22Rv1 (cell line): ENCODE data around the gene TCERG1L.

Experiments used
- H3K27ac ChIP-seq: fragments of 450-650 bp; 2 replicates; pipeline ENCODE4 v1.5.1; 2017
- ZFX ChIP-seq: fragments of 450-650 bp; IDR thresholded peaks from 2 replicates; pipeline ENCODE4 v1.6.1; 2017; ENCODE audit warnings: antibody characterized with exemption, borderline replicate concordance
- TF ChIP-seq, protein P1 (sequence below): fragments of 450-650 bp; IDR thresholded peaks from 2 replicates; pipeline ENCODE4 v1.5.1; 2017; ENCODE audit warnings: mild to moderate bottlenecking

TCERG1L gene

DNA sequence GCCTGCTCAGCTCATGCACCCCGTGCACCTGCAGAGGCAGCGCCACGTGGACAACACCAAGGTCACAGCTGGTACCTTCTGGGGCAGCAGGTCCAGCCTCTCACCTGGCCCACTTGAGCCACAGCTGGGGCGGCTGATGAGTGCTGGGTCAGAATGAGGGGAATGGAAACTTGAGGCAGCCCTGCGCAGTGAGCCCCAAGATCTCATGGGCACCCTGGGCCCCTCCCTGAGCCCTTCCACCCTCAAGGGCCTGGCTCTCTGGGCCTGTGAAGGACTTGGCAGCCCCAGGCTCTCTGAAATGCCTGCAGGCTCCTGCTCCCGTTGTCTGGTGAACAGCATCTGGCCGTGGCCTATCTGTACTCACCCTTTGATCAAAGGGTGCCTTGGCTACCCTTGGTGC, 112.7 kb downstream of the TCERG1L start:
- TF ChIP-seq, protein P1, sequence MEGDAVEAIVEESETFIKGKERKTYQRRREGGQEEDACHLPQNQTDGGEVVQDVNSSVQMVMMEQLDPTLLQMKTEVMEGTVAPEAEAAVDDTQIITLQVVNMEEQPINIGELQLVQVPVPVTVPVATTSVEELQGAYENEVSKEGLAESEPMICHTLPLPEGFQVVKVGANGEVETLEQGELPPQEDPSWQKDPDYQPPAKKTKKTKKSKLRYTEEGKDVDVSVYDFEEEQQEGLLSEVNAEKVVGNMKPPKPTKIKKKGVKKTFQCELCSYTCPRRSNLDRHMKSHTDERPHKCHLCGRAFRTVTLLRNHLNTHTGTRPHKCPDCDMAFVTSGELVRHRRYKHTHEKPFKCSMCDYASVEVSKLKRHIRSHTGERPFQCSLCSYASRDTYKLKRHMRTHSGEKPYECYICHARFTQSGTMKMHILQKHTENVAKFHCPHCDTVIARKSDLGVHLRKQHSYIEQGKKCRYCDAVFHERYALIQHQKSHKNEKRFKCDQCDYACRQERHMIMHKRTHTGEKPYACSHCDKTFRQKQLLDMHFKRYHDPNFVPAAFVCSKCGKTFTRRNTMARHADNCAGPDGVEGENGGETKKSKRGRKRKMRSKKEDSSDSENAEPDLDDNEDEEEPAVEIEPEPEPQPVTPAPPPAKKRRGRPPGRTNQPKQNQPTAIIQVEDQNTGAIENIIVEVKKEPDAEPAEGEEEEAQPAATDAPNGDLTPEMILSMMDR, result no peak
- no peak overlapping the region for H3K27ac ChIP-seq

DNA sequence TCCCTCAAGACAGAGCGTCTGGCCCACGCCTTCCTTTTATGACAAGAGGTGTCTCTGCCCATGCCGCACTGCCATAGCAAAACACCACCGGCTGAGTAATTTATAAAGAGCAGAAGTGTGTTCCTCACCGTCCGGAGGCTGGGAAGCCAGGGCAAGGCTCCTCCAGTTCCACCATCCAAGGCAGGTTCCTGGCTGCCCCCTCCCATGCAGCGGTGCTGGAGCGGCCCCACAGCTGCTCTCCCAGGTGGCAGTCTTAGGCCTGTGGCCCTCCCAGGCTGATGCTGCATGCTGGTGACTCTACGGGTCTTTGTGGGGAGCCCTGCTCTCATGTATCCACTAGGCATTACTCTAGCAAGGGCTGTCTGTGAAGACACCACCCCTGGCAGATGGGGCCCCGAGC, 113.1 kb downstream of the TCERG1L start:
- TF ChIP-seq ZFX, result no peak
- TF ChIP-seq, protein P1, result no peak
- no peak overlapping the region for H3K27ac ChIP-seq

DNA sequence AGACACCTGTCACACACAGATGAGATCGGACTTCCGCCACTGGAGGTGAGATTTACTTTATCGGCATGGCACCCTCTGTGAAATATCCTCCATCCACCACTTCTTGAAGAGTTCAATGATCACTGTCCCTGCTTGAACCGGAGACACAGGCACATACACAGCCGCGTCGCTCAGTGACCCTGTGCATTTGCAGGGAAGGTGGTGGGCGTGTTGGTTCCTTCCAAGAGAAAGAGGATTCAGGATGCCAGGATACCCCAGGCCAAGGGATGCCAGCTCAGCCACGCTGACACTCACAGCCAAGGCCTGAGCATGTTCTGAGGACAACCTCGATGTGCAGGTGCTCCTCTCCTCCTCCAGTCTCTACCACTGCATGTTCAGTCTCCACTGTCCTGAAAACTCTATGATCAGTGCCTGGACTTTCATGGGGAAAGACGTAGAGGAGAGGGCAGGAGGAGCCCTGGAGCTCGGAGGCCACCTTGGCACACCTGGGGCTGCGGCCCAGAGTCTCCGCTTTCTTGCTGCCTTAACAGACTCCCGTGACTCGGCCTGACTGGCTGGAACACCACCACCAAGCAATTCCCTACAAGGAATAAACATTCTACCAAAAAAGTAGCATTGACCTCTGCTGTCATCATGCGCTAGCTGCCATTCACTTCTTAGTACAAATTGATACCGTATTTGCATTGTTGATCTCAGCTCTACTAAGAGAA, 115.2 kb downstream of the TCERG1L start:
- TF ChIP-seq, protein P1, result no peak
- no peak for TF ChIP-seq ZFX
- no peak overlapping the region for H3K27ac ChIP-seq

DNA sequence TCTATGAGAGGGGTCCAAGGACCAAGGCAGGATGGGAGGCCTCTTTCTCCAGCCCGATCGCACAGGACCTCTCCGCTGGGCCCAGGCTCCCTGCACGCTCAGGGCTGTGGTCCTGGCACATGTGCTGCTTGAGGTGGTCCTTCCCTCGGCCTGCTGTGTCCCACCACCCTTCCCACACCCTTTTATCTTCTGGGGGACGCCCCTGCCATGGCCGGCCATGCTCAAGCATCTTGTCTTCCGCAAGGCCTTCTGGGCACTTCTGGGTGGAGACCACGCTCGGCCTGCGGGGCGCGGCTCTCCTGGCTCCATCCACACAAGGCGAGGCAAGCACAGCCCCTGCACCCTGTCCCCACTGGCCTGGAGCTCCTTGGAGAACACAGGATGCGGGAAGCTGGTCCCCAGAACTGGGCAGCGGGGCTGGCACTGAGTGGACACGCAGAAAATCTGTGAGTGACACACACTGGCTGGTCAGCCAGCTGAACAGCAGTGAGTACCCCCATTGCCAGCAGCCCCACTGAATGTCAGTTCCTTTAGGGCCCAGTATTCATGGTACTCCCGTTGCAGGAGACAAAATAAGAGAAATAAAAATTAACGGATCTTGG, 115.9 kb downstream of the TCERG1L start:
- TF ChIP-seq, protein P1, result no peak
- TF ChIP-seq ZFX, result no peak
- no peak overlapping the region for H3K27ac ChIP-seq

DNA sequence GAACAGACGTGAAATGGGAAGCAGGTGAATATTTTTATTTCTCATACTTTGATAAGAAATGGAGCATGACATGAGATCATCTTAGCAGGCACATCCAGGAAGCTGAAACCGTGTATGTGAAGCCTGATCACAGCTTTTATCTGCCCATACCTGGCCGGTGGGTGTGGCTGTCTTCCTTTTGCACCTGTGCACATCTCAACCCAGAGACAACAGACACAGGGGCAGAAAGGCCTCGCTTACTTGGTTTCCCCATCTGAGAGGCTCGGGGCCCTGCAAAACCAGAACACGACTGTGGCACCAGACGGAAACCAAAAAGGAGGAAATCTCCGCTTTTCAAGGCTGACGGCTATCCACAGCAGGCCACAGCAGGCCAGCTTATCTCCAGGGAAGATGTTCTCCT, 116.4 kb downstream of the TCERG1L start:
- no peak overlapping the region for H3K27ac ChIP-seq
- TF ChIP-seq, protein P1, result no peak
- TF ChIP-seq ZFX, result no peak

DNA sequence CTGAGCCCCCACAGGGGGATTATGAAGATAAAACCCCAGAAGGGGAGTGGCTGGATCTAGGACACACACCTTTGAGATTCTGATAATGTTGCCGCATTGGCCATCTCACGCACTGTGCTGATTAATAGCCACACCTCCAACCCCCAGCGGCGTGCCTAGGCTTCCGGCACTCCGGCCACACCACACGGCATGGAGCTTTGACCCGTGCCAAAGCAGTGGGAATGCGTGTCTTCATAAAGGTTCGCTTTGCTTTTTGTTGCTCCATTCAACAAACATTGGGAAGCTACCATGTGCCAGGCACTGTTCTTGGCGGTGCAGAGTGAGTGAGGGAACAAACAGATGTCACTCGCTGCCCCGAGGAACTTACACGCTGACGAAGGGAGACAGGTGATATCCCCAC, 117.6 kb downstream of the TCERG1L start:
- no peak overlapping the region for H3K27ac ChIP-seq
- TF ChIP-seq, protein P1, result no peak
- no peak for TF ChIP-seq ZFX

DNA sequence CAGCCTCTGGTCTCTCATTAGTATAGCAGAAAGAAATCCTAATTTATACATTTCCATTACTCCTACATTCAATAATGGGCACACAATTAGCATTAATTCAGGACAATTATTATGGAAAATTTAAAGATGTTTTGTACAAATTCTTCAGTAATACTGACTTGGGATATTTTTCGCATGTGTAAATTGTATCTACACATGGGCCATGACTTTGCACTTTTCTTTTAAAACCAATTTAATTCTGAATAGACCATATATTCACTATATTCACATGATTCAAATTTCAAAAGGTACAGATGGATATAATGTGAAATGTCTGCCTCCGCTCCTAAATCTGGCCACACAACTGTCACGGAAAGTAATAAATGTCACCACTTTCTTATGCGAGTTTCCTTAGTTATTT, 123.0 kb downstream of the TCERG1L start:
- H3K27ac ChIP-seq, result no peak overlapping the region
- TF ChIP-seq, protein P1, result no peak
- no peak for TF ChIP-seq ZFX
